Lower leg skin (tissue), 3 donors: Measurements from ENCODE around the gene ABR.

Source experiments
- CTCF ChIP-seq, 3 donors: fragments of 450-650 bp; IDR thresholded peaks; one replicate each; pipeline ENCODE4 v1.5.1; 2016; ENCODE audit warnings: antibody characterized with exemption in 3 of 3, mild to moderate bottlenecking in 3 of 3, moderate library complexity in 2 of 3
- POLR2A ChIP-seq, 2 donors: fragments of 450-650 bp; IDR thresholded peaks; one replicate each; pipeline ENCODE4 v1.6.1; 2016 to 2017; ENCODE audit warnings: antibody characterized with exemption in 2 of 2, mild to moderate bottlenecking in 1 of 2, moderate library complexity in 1 of 2

DNA sequence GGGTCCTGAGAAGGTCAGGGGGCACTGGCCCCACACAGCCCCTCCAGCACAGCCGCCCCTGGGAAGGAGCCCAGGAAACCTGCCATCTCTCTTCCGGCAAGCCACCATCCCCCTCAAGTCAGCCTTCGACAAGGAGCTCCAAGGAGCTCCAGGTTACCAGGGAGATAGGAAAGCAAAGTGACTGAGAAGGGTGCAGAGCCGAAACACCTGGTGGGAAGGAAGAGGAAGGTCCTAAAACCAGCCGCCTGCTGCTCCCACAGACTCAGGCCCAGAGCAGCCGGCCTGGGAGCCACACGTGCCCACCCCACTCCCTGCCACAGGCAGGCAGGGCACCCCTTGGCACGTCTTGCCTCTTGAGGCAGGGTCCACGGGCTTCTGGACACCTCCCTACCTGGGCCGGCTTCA lies 102.2 kb downstream of the ABR start:
- TF ChIP-seq CTCF (IDR thresholded peaks at IDR 0.05) (no peak), POLR2A (IDR thresholded peaks at IDR 0.05) (no peak)
